WTC11 (cell line): ENCODE data around the gene BCKDHA. TPM values are rescaled to one million over a fixed set of nuclear protein-coding genes. Genes with fewer than 3 reads are reported as not detected.

Source experiments
- ATAC-seq: fragments of 200-7000 bp; cut with Tn5 transposase; 2 replicates; pipeline ENCODE4 v1.10.0; 2021; ENCODE audit warnings: mild to moderate bottlenecking, moderate library complexity
- CTCF ChIA-PET: fragments of 300-600 bp; sonication (Branson Sonifier 250); formaldehyde crosslinking; loops from one replicate; lab custom pipeline; 2021; ENCODE audit warnings: antibody characterized with exemption; lab: Charles Lee
- POLR2A ChIA-PET: fragments of 350-600 bp; sonication (Branson Sonifier 250); formaldehyde crosslinking; loops from one replicate; lab custom pipeline; 2021; ENCODE audit warnings: antibody characterized with exemption; lab: Charles Lee
- DNase-seq: peaks from one replicate; pipeline ENCODE4 v3.0.0; 2021; ENCODE audit warnings: low spot score
- H3K27ac Mint-ChIP-seq: 2 replicates; pipeline ENCODE4 v1.8.0; 2021; ENCODE audit warnings: mixed read lengths
- H3K27me3 Mint-ChIP-seq: 2 replicates; pipeline ENCODE4 v1.8.0; 2021; ENCODE audit warnings: low read depth, mild to moderate bottlenecking, moderate library complexity, mixed read lengths
- H3K36me3 Mint-ChIP-seq: 2 replicates; pipeline ENCODE4 v1.8.0; 2021; ENCODE audit warnings: mixed read lengths
- H3K4me1 Mint-ChIP-seq: 2 replicates; pipeline ENCODE4 v1.8.0; 2022; ENCODE audit warnings: mixed read lengths
- H3K4me3 Mint-ChIP-seq: 2 replicates; pipeline ENCODE4 v1.8.0; 2021; ENCODE audit warnings: mild to moderate bottlenecking, moderate library complexity, mixed read lengths
- H3K9me3 Mint-ChIP-seq: 2 replicates; pipeline ENCODE4 v1.8.0; 2021; ENCODE audit warnings: mixed read lengths
- CBFB ChIP-seq: sonication (generic); formaldehyde crosslinking; IDR thresholded peaks from 2 replicates; pipeline ENCODE4 v1.8.1; 2022; ENCODE audit warnings: mild to moderate bottlenecking, low read depth, missing genetic modification reagents
- CTCF ChIP-seq: fragments of 200-600 bp; IDR thresholded peaks from 2 replicates; pipeline ENCODE4 v1.8.0; 2022; ENCODE audit warnings: antibody characterized with exemption
- GTF2I ChIP-seq: fragments of 250-450 bp; sonication (Bioruptor Pico); conservative IDR thresholded peaks from 2 replicates; pipeline ENCODE4 v1.4.0; 2021; ENCODE audit warnings: mild to moderate bottlenecking
- JUN ChIP-seq: sonication (generic); formaldehyde crosslinking; IDR thresholded peaks from 2 replicates; pipeline ENCODE4 v1.8.0; 2023; ENCODE audit warnings: mild to moderate bottlenecking, missing genetic modification reagents
- NFE2L1 ChIP-seq: sonication (generic); formaldehyde crosslinking; IDR thresholded peaks from 2 replicates; pipeline ENCODE4 v1.8.1; 2023; ENCODE audit warnings: missing genetic modification reagents
- NR1H2 ChIP-seq: sonication (generic); formaldehyde crosslinking; IDR thresholded peaks from 2 replicates; pipeline ENCODE4 v1.9.0; 2021; ENCODE audit warnings: mild to moderate bottlenecking, moderate library complexity, missing genetic modification reagents
- PRDM15 ChIP-seq: sonication (generic); formaldehyde crosslinking; IDR thresholded peaks from 2 replicates; pipeline ENCODE4 v1.8.0; 2022; ENCODE audit warnings: missing genetic modification reagents
- RELA ChIP-seq: sonication (generic); formaldehyde crosslinking; IDR thresholded peaks from 2 replicates; pipeline ENCODE4 v1.8.1; 2022; ENCODE audit warnings: missing genetic modification reagents, mild to moderate bottlenecking, borderline replicate concordance
- ZNF423 ChIP-seq: fragments of 250-450 bp; sonication (Bioruptor Pico); IDR thresholded peaks from 2 replicates; pipeline ENCODE4 v2.1.2; 2022; ENCODE audit warnings: mild to moderate bottlenecking, moderate library complexity
- ZNF532 ChIP-seq: fragments of 250-450 bp; sonication (Bioruptor Pico); IDR thresholded peaks from 2 replicates; pipeline ENCODE4 v1.9.0; 2021; ENCODE audit warnings: mild to moderate bottlenecking, borderline replicate concordance
- total RNA-seq: library from RNA; stranded (reverse); gene quantifications from 3 replicates; pipeline ENCODE4 v1.2.3, GENCODE V29; 2021
- TF ChIP-seq, protein P1 (sequence below): sonication (generic); formaldehyde crosslinking; IDR thresholded peaks from 2 replicates; pipeline ENCODE4 v1.8.1; 2023; ENCODE audit warnings: mild to moderate bottlenecking, moderate library complexity, missing genetic modification reagents
- TF ChIP-seq, protein P2 (sequence below): sonication (generic); formaldehyde crosslinking; IDR thresholded peaks from 2 replicates; pipeline ENCODE4 v1.8.0; 2023; ENCODE audit warnings: missing genetic modification reagents
- TF ChIP-seq, protein P3 (sequence below): sonication (generic); formaldehyde crosslinking; IDR thresholded peaks from 2 replicates; pipeline ENCODE4 v1.8.0; 2022; ENCODE audit warnings: mild to moderate bottlenecking, missing genetic modification reagents

BCKDHA gene
- total RNA-seq, 1 experiment from 2014 or later: 18.8 TPM

GRCh38 chr19:41456342-41456918 is 58.8 kb downstream of the BCKDHA start (continued):
- TF ChIP-seq, protein P1, sequence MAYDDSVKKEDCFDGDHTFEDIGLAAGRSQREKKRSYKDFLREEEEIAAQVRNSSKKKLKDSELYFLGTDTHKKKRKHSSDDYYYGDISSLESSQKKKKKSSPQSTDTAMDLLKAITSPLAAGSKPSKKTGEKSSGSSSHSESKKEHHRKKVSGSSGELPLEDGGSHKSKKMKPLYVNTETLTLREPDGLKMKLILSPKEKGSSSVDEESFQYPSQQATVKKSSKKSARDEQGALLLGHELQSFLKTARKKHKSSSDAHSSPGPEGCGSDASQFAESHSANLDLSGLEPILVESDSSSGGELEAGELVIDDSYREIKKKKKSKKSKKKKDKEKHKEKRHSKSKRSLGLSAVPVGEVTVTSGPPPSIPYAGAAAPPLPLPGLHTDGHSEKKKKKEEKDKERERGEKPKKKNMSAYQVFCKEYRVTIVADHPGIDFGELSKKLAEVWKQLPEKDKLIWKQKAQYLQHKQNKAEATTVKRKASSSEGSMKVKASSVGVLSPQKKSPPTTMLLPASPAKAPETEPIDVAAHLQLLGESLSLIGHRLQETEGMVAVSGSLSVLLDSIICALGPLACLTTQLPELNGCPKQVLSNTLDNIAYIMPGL (CRISPR knock-in tag): no peak

DNA sequence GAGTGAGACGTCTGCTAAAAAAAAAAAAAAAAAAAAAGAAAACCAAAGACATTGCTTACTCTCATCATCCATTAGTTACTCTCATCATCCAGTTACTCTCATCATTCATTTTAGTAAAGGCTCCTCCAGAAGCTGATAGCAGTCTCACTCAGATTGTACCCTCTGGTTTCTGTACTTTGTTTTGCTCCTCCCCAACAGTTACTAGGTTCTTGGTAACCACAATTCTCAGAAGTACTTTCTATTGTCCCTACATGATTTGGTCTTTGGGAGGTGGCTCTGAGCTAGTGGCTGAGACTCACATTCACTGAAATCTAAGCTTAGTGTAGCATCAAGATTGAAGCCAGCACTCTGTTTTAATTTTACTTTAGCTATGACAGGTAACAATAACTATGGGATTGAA is 59.6 kb downstream of the BCKDHA start:
- no peak overlapping the region for H3K27ac Mint-ChIP-seq
- CTCF ChIA-PET: interaction anchor here (1.0 to 3.1 kb wide), 3 partner anchors 10 to 113 kb away, joined by 3 to 12 read pairs (median 12); no protein-coding TSS in a partner anchor
- ATAC-seq (no peak), DNase-seq (no peak)
- peaks cover 58% of the 10 kb centered on the region for H3K27me3 Mint-ChIP-seq
- H3K9me3 Mint-ChIP-seq: peaks cover 26% of the 10 kb centered on the region
- TF ChIP-seq, protein P2, sequence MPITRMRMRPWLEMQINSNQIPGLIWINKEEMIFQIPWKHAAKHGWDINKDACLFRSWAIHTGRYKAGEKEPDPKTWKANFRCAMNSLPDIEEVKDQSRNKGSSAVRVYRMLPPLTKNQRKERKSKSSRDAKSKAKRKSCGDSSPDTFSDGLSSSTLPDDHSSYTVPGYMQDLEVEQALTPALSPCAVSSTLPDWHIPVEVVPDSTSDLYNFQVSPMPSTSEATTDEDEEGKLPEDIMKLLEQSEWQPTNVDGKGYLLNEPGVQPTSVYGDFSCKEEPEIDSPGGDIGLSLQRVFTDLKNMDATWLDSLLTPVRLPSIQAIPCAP (CRISPR knock-in tag): no peak
- TF ChIP-seq GTF2I (CRISPR knock-in tag) (no peak), CBFB (CRISPR knock-in tag) (no peak), NR1H2 (CRISPR knock-in tag) (no peak), JUN (CRISPR knock-in tag) (no peak), CTCF (no peak), PRDM15 (CRISPR knock-in tag) (no peak), NFE2L1 (CRISPR knock-in tag) (no peak), ZNF532 (CRISPR knock-in tag) (no peak), RELA (CRISPR knock-in tag) (no peak), ZNF423 (no peak)
- TF ChIP-seq, protein P3, sequence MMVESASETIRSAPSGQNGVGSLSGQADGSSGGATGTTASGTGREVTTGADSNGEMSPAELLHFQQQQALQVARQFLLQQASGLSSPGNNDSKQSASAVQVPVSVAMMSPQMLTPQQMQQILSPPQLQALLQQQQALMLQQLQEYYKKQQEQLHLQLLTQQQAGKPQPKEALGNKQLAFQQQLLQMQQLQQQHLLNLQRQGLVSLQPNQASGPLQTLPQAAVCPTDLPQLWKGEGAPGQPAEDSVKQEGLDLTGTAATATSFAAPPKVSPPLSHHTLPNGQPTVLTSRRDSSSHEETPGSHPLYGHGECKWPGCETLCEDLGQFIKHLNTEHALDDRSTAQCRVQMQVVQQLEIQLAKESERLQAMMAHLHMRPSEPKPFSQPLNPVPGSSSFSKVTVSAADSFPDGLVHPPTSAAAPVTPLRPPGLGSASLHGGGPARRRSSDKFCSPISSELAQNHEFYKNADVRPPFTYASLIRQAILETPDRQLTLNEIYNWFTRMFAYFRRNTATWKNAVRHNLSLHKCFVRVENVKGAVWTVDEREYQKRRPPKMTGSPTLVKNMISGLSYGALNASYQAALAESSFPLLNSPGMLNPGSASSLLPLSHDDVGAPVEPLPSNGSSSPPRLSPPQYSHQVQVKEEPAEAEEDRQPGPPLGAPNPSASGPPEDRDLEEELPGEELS (CRISPR knock-in tag): no peak
- H3K4me3 Mint-ChIP-seq: no peak overlapping the region
- no peaks in the 10 kb centered on the region for H3K4me1 Mint-ChIP-seq
- POLR2A ChIA-PET: no interaction called here
- H3K36me3 Mint-ChIP-seq: peaks cover 3% of the 10 kb centered on the region
